Measurements from ENCODE around the gene VPS37D.

VPS37D gene

DNA sequence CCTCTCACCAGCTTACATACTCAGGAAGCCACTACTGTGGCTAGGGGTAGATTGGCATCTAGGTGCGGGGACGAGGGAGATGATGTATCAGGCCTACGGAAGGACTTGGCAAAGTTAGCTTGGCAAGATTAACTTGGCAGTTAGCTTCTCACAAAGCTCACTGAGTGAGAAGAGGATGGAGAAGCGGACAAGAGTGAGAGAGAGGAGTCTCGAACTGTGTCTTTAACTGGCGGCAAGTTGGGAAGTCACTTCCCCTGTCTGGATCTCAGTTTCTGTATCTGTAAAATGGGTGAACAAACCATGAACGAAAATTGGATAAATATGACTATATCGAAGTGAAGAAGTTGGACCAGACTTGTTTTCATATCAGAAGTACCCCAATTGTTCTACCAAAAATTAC lies 33.8 kb upstream of the VPS37D start:
- DNase-seq (ENCODE audit: extremely low read depth, low read depth), result no peak
- TF ChIP-seq, protein P1, sequence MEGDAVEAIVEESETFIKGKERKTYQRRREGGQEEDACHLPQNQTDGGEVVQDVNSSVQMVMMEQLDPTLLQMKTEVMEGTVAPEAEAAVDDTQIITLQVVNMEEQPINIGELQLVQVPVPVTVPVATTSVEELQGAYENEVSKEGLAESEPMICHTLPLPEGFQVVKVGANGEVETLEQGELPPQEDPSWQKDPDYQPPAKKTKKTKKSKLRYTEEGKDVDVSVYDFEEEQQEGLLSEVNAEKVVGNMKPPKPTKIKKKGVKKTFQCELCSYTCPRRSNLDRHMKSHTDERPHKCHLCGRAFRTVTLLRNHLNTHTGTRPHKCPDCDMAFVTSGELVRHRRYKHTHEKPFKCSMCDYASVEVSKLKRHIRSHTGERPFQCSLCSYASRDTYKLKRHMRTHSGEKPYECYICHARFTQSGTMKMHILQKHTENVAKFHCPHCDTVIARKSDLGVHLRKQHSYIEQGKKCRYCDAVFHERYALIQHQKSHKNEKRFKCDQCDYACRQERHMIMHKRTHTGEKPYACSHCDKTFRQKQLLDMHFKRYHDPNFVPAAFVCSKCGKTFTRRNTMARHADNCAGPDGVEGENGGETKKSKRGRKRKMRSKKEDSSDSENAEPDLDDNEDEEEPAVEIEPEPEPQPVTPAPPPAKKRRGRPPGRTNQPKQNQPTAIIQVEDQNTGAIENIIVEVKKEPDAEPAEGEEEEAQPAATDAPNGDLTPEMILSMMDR (IDR thresholded peaks at IDR 0.05; ENCODE audit: low read depth, low read length), result no peak

DNA sequence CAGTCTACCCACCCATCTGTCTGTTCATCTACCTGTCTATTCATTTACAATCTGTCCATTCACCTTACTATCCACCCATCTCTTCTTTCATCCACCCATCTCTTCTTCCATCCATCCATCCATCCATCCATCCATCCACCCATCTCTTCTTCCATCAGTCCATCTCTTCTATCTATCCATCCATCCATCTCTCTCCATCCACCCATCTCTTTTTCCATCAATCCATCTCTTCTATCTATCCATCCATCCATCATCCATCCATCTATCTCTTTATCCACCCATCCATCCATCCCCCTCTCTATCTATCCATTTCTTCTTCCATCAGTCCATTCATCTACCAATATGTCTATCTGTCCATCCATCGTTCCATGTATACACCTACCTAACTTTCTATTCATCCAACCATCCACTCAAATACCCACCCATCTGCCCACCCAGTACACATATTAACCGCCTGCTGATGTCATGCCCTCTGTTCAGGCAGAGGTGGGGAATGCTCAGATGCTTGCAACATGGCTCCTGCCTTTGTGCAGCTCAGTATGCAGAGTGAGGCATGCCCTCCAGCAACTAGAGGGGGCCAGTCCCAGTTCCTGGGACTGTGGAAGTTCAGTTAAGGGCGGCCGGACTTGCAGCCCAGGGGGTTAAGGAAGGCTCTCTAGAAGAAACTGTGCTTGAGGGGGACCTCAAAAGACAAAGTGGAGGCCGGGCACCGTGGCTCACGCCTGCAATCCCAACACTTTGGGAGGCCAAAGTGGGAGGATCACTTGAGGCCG lies 32.0 kb upstream of the VPS37D start:
- TF ChIP-seq, protein P1 (IDR thresholded peaks at IDR 0.05; ENCODE audit: low read depth, low read length), result no peak
- DNase-seq (ENCODE audit: extremely low read depth, low read depth), result no peak

DNA sequence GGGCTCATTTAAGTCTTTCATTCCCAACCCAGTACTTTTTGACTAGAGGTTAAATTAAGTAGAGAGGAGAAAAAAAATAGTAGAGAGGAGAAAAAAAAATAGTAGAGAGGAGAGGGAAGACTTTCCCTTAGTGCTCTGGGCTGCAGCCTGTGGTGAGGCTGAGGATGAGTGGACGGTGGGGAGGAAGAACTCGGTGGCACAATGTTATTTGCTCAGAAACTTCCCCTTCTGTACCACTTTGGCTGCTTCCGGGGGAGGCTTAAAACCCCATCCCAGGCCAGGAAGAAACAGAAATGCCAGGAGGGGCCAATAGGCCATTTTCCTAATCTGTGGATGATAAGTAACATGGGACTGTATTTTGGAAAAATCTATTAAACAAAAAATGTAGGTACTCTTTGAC lies 28.7 kb upstream of the VPS37D start:
- TF ChIP-seq, protein P1 (IDR thresholded peaks at IDR 0.05; ENCODE audit: low read depth, low read length), result no peak
- DNase-seq (ENCODE audit: extremely low read depth, low read depth), result no peak

DNA sequence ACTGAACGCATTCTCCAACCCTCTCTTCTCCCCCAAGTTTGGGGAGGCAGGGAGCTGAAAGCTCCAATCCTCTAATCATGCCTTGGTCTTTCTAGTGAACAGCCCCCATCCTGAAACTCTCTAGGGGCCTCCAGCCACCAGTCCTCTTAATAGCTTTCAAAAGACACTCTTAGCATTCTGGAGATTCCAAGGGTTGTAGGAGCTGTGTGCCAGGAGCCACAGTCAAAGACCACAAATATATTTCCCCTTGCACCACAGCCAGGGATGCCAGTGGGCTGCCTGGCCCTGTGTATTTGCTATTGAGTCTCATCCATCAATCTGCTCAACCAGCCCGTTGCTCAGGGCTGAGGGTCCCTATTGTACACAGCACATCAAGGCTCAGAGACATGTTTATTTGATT lies 24.8 kb upstream of the VPS37D start:
- no peak for DNase-seq (ENCODE audit: extremely low read depth, low read depth)
- TF ChIP-seq, protein P1 (IDR thresholded peaks at IDR 0.05; ENCODE audit: low read depth, low read length), result no peak

DNA sequence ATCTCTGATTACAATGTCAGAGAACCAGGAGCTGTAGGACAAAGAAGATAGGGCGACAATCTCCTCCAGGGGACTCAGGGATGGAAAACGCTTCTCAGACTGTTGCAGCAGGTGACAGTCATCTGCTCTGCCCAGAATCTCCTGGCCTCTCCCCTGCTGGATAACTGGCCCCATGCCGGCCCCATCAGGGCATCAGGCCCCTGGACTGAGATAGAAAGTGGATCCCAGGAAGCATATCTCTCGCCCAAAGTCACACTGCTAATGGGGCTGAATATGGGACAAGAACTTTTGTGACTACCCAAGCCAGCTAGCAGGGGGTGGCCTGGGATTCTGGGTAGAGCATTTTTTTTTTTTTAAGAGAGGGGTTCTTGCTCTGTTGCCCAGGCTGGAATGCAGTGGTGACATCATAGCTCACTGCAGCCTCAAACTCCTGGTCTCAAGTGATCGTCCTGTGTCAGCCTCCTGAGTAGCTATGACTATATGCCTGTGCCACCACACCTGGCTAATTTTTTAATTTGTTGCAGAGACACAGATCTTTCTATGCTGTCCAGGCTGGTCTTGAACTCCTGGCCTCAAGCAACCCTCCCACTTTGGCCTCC lies 22.8 kb upstream of the VPS37D start:
- DNase-seq (ENCODE audit: extremely low read depth, low read depth), result no peak
- TF ChIP-seq, protein P1 (IDR thresholded peaks at IDR 0.05; ENCODE audit: low read depth, low read length), result no peak

DNA sequence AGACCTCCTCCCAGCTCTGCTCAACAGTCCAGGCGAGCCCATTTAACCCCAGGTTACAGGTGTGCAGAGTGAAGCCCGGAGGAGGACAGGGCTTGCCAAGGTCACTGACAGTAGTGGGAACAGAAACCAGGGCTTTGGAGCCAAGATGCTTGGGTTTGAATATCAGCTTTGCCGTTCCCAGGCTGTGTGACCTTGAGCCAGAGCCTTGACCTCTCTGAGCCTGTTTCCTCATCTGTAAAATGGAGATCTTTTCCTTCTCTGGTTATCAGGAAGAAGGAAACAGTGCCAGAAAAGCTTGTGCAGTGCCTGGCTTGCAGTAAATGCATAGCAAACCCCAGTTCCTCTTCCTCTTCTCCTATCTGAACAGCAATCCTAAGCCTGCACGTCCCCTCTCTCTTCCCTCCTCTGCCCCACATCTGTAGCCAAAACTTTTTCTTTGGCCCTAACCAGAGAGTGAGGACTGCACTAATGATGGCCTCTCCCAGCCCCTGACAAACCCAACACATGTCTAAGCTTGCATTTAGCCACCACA lies 21.9 kb upstream of the VPS37D start:
- DNase-seq (ENCODE audit: extremely low read depth, low read depth), result no peak
- TF ChIP-seq, protein P1 (IDR thresholded peaks at IDR 0.05; ENCODE audit: low read depth, low read length), result no peak

Data from AG09319 (cell line).